ENCODE results near the gene MAP7D1. TPM values are rescaled to one million over a fixed set of nuclear protein-coding genes. Genes with fewer than 3 reads are reported as not detected.
A peak's percentile ranks its signal among the peaks of the same experiment; 100 is the strongest.

MAP7D1 gene
- total RNA-seq, 1 donor from 2014 or later: 114 TPM

GRCh38 chr1:36118447-36119204 is 37.3 kb upstream of the MAP7D1 start:
- ATAC-seq (no peak), DNase-seq (no peak)
- Histone ChIP-seq H3K27me3 (no peaks in the 10 kb centered on the region), H3K4me3 (no peak overlapping the region), H3K27ac (no peak overlapping the region), H3K36me3 (no peaks in the 10 kb centered on the region), H3K9me3 (no peaks in the 10 kb centered on the region), H3K4me1 (peaks cover 12% of the 10 kb centered on the region)
- intact Hi-C loops (cut with DNase I): no loop called here
- TF ChIP-seq CTCF (IDR thresholded peaks at IDR 0.05): no peak

GRCh38 chr1:36119456-36119855 is 36.5 kb upstream of the MAP7D1 start:
- intact Hi-C loops (cut with DNase I): no loop called here
- Histone ChIP-seq H3K9me3 (no peaks in the 10 kb centered on the region), H3K4me3 (no peak overlapping the region), H3K4me1 (peaks cover 12% of the 10 kb centered on the region), H3K27me3 (no peaks in the 10 kb centered on the region), H3K36me3 (no peaks in the 10 kb centered on the region), H3K27ac (peak overlapping the region; percentile 42)
- no peak for TF ChIP-seq CTCF (IDR thresholded peaks at IDR 0.05)
- ATAC-seq (peak; percentile 68), DNase-seq (no peak)

- H3K27me3 ChIP-seq: no peaks in the 10 kb centered on the region
- no peaks in the 10 kb centered on the region for H3K9me3 ChIP-seq
- H3K36me3 ChIP-seq: no peaks in the 10 kb centered on the region
- H3K4me1 ChIP-seq: peaks cover 16% of the 10 kb centered on the region
- intact Hi-C loops (cut with DNase I): no loop called here
- ATAC-seq (no peak), DNase-seq (no peak)
- H3K4me3 ChIP-seq: no peak overlapping the region
- no peak overlapping the region for H3K27ac ChIP-seq
- no peak for TF ChIP-seq CTCF (IDR thresholded peaks at IDR 0.05)
Measured at GRCh38 chr1:36122062-36123030, 33.6 kb upstream of the MAP7D1 start.

- Histone ChIP-seq H3K27me3 (no peaks in the 10 kb centered on the region), H3K4me1 (peaks cover 16% of the 10 kb centered on the region), H3K9me3 (no peaks in the 10 kb centered on the region), H3K36me3 (no peaks in the 10 kb centered on the region), H3K27ac (peak overlapping the region; percentile 36), H3K4me3 (no peak overlapping the region)
- no peak for TF ChIP-seq CTCF (IDR thresholded peaks at IDR 0.05)
- ATAC-seq: peak; percentile 76
- peak; percentile 77 for DNase-seq
- intact Hi-C loops (cut with DNase I): no loop called here
Measured at GRCh38 chr1:36123356-36123755, 32.6 kb upstream of the MAP7D1 start.

- DNase-seq (no peak), ATAC-seq (no peak)
- Histone ChIP-seq H3K36me3 (no peaks in the 10 kb centered on the region), H3K4me3 (peak overlapping the region; percentile 36), H3K27ac (no peak overlapping the region), H3K4me1 (peaks cover 9% of the 10 kb centered on the region), H3K9me3 (no peaks in the 10 kb centered on the region), H3K27me3 (no peaks in the 10 kb centered on the region)
- intact Hi-C loops (cut with DNase I): no loop called here
- TF ChIP-seq CTCF (IDR thresholded peaks at IDR 0.05): no peak
Measured at GRCh38 chr1:36124404-36125128, 31.4 kb upstream of the MAP7D1 start.
